A549 (cell line): Measurements from ENCODE around the gene ZBTB20. TPM values are rescaled to one million over a fixed set of nuclear protein-coding genes. Genes with fewer than 3 reads are reported as not detected.

Experiments
- ATAC-seq, 2 experiments: fragments of 200-7000 bp in 1 of 2; fragments of >200 bp in 1 of 2; cut with Nextera tagmentation in 1 of 2; cut with Tn5 transposase in 1 of 2; 3 replicates each; pipeline versions ENCODE4 v1.8.0 to v1.9.1; 2018 to 2020; ENCODE audit warnings: mild to moderate bottlenecking in 1 of 2, moderate library complexity in 1 of 2
- CTCF ChIA-PET: fragments of 300-600 bp; sonication (Branson Sonifier 250); formaldehyde crosslinking; extraction: SDS; loops from one replicate; lab custom pipeline; 2021; ENCODE audit warnings: antibody characterized with exemption, inconsistent platforms; lab: Yijun Ruan, JAX
- POLR2A ChIA-PET: fragments of 350-600 bp; formaldehyde crosslinking; extraction: SDS; loops from one replicate; lab custom pipeline; 2021; ENCODE audit warnings: antibody characterized with exemption, inconsistent platforms; lab: Yijun Ruan, JAX
- DNase-seq, 2 experiments: peaks; one replicate each; pipeline versions ENCODE4 v3.0.0 to v3.0.0-alpha.2; 2011 to 2016; ENCODE audit warnings: low read depth in 1 of 2, low spot score in 1 of 2
- FAIRE-seq: peaks from 2 replicates; lab custom pipeline; 2011; peaks lifted over from hg19 to GRCh38; lab: Jason Lieb, UNC
- H3K27ac ChIP-seq, 2 experiments: fragments of >200 bp; sonication (Bioruptor Twin); formaldehyde crosslinking; 3 replicates each; pipeline ENCODE4 v1.5.1; 2016 to 2017
- H3K4me1 ChIP-seq: fragments of >200 bp; sonication (Bioruptor Twin); formaldehyde crosslinking; 3 replicates; pipeline ENCODE4 v1.6.1; 2016
- H3K4me2 ChIP-seq: fragments of >200 bp; sonication (Bioruptor Twin); formaldehyde crosslinking; 3 replicates; pipeline ENCODE4 v1.6.1; 2016
- H3K4me3 ChIP-seq: fragments of >200 bp; sonication (Bioruptor Twin); formaldehyde crosslinking; 3 replicates; pipeline ENCODE4 v1.5.1; 2016
- H3K9me3 ChIP-seq: fragments of >200 bp; sonication (Bioruptor Twin); formaldehyde crosslinking; 3 replicates; pipeline ENCODE4 v1.6.1; 2016
- BHLHE40 ChIP-seq: IDR thresholded peaks from 2 replicates; pipeline ENCODE4 v1.6.1; 2012; ENCODE audit warnings: low read depth, low read length, inconsistent platforms
- EHF ChIP-seq: fragments of 250-450 bp; sonication (Bioruptor Pico); IDR thresholded peaks from 2 replicates; pipeline ENCODE4 v1.5.0; 2020; ENCODE audit warnings: mild to moderate bottlenecking
- ESRRA ChIP-seq: fragments of 150-350 bp; IDR thresholded peaks from 2 replicates; pipeline ENCODE4 v1.6.1; 2014; ENCODE audit warnings: mild to moderate bottlenecking, low read length, borderline replicate concordance
- FOXS1 ChIP-seq: fragments of 250-450 bp; sonication (Bioruptor Pico); IDR thresholded peaks from 2 replicates; pipeline ENCODE4 v1.5.0; 2020; ENCODE audit warnings: mild to moderate bottlenecking, moderate library complexity
- GATA3 ChIP-seq: IDR thresholded peaks from 2 replicates; pipeline ENCODE4 v1.6.1; 2012; ENCODE audit warnings: borderline replicate concordance
- HEYL ChIP-seq: fragments of 250-450 bp; sonication (Bioruptor Pico); IDR thresholded peaks from 2 replicates; pipeline ENCODE4 v1.8.0; 2021; ENCODE audit warnings: mild to moderate bottlenecking, moderate library complexity
- HOXB13 ChIP-seq: fragments of 250-450 bp; sonication (Bioruptor Pico); IDR thresholded peaks from 2 replicates; pipeline ENCODE4 v1.5.0; 2020; ENCODE audit warnings: low read depth, mild to moderate bottlenecking, moderate library complexity
- JUNB ChIP-seq: fragments of >200 bp; sonication (Bioruptor Twin); formaldehyde crosslinking; IDR thresholded peaks from 2 replicates; pipeline ENCODE4 v1.6.1; 2016
- KDM1A ChIP-seq: fragments of 200-600 bp; sonication (generic); IDR thresholded peaks from 2 replicates; pipeline ENCODE4 v1.6.1; 2016; ENCODE audit warnings: low read depth, mild to moderate bottlenecking
- MYC ChIP-seq: IDR thresholded peaks from 2 replicates; pipeline ENCODE4 v1.6.1; 2012; ENCODE audit warnings: mild to moderate bottlenecking, inconsistent platforms, low read length, improper control_type of control experiment, borderline replicate concordance
- NR3C1 ChIP-seq: fragments of >200 bp; sonication (Bioruptor Twin); formaldehyde crosslinking; IDR thresholded peaks from 3 replicates; pipeline ENCODE4 v1.6.1; 2017
- PHF8 ChIP-seq: fragments of 200-600 bp; sonication (generic); IDR thresholded peaks from 2 replicates; pipeline ENCODE4 v1.6.1; 2016; ENCODE audit warnings: low read depth, mild to moderate bottlenecking, antibody characterized with exemption, moderate library complexity, borderline replicate concordance
- POLR2A ChIP-seq: IDR thresholded peaks from 2 replicates; pipeline ENCODE4 v1.6.1; 2012; ENCODE audit warnings: mild to moderate bottlenecking, low read length
- RAD21 ChIP-seq, 2 experiments: fragments of >200 bp in 1 of 2; sonication (Bioruptor Twin) in 1 of 2; formaldehyde crosslinking in 1 of 2; IDR thresholded peaks in 1 of 2; conservative IDR thresholded peaks in 1 of 2; 2 replicates in 1 of 2; 3 replicates in 1 of 2; pipeline ENCODE4 v1.6.1; 2012 to 2018; ENCODE audit warnings: inconsistent platforms in 1 of 2
- RARB ChIP-seq: fragments of 250-450 bp; sonication (Bioruptor Pico); IDR thresholded peaks from 2 replicates; pipeline ENCODE4 v1.8.0; 2021; ENCODE audit warnings: mild to moderate bottlenecking, moderate library complexity
- ZC3H11A ChIP-seq: fragments of 450-650 bp; IDR thresholded peaks from 2 replicates; pipeline ENCODE4 v1.6.1; 2014; ENCODE audit warnings: antibody characterized with exemption, mild to moderate bottlenecking
- ZFP36 ChIP-seq: fragments of 450-650 bp; IDR thresholded peaks from 2 replicates; pipeline ENCODE4 v1.6.1; 2014; ENCODE audit warnings: borderline replicate concordance; ENCODE audit not compliant: partially characterized antibody
- WGBS: methylation state at CpG from one replicate; pipeline ENCODE4 v1.1.6; 2017; ENCODE audit errors: missing lambda C conversion rate; 5-methylcytosine and 5-hydroxymethylcytosine counted together
- polyA plus RNA-seq, 4 experiments: library from polyadenylated mRNA; depleted of rRNA in 3 of 4; stranded (reverse); fragments of >200 nt; fragmentation: RNase III in 1 of 4; extraction: RNeasy Plus Mini Kit Qiagen cat#74134 plus additional on column Dnase treatment in 1 of 4; gene quantifications; 2 replicates in 3 of 4; 3 replicates in 1 of 4; pipeline ENCODE4 v1.2.3, GENCODE V29; 2011 to 2017
- TF ChIP-seq, protein P1 (sequence below): fragments of >200 bp; sonication (Bioruptor Twin); formaldehyde crosslinking; IDR thresholded peaks from 2 replicates; pipeline ENCODE4 v1.6.1; 2016
- TF ChIP-seq, protein P2 (sequence below): fragments of 250-450 bp; sonication (Bioruptor Pico); IDR thresholded peaks from 2 replicates; pipeline ENCODE4 v1.5.0; 2021; ENCODE audit warnings: mild to moderate bottlenecking, moderate library complexity, borderline replicate concordance
- TF ChIP-seq, protein P3 (sequence below): fragments of 250-450 bp; sonication (Bioruptor Pico); IDR thresholded peaks from 2 replicates; pipeline ENCODE4 v1.5.0; 2020; ENCODE audit warnings: low read depth, mild to moderate bottlenecking, moderate library complexity
- TF ChIP-seq, protein P4 (sequence below): fragments of 150-350 bp; IDR thresholded peaks from 2 replicates; pipeline ENCODE4 v1.6.1; 2014; ENCODE audit warnings: low read depth, mild to moderate bottlenecking, low read length
- TF ChIP-seq, protein P5 (sequence below): fragments of 200-600 bp; sonication (generic); IDR thresholded peaks from 2 replicates; pipeline ENCODE4 v1.6.1; 2016; ENCODE audit warnings: antibody characterized with exemption, mild to moderate bottlenecking, moderate library complexity

Gene ZBTB20
- polyA plus RNA-seq, 2 of the 4 experiments (the other 2 are of a cell fraction), result 0.85 to 5.0 TPM

DNA sequence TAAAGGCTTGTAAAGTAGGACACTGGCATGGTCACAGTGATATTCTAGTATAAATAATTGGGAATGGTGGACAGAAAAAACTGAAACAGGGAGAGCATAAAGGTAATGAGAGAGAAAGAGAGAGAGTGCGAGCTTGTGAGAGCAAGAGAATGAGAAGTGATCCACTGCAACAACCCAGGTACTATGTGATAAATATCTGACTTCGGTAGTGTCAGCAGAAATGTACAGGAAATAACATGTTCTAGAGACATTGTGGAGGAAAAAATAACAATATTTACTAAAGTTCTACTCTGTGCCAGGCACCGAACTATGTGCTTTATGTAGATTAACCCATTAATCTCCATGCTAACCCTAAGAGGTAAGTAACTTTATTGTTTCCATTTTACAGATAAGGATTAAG lies 425.9 kb downstream of the ZBTB20 start:
- TF ChIP-seq ZFP36 (no peak), GATA3 (no peak), FOXS1 (CRISPR knock-in tag) (no peak), ZC3H11A (no peak)
- Histone ChIP-seq H3K4me2 (0 out of 3 replicates have a peak overlapping the region, but pooled peaks have one; percentile 2), H3K9me3 (no peaks in the 10 kb centered on the region), H3K4me1 (peaks cover 57% of the 10 kb centered on the region), H3K4me3 (no peak overlapping the region), H3K27ac (no peak overlapping the region)
- CTCF ChIA-PET, result no interaction called here
- DNase-seq, result no peak
- no peak for ATAC-seq
- WGBS, result 73% methylated on average over 3 of the region's 3 CpGs
- FAIRE-seq, result no peak
- POLR2A ChIA-PET, result no interaction called here

DNA sequence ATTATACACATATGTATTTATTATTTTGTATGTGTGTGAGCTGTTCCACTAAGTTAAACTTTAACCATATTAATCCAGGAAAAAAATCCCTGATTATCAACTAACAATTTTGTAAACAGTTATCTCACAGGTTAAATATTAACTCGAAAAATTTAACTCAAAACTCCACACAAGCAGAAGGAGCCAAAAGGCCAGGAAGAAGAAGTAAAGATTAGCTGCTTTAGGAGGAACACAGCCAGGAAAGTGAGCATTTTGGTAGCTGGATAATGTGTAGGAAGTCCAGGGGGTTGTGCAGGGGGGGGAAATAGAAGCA lies 428.2 kb downstream of the ZBTB20 start:
- CTCF ChIA-PET, result interaction anchor here (1.3 kb wide), 1 partner anchor 30 kb away, joined by 3 read pairs; no protein-coding TSS in a partner anchor
- POLR2A ChIA-PET, result no interaction called here
- ATAC-seq (no peak; a peak in 1 of 6 replicates), FAIRE-seq (no peak), DNase-seq (no peak)
- H3K4me1 ChIP-seq, result peaks cover 75% of the 10 kb centered on the region
- H3K4me2 ChIP-seq, result peak overlapping the region; percentile 75
- TF ChIP-seq, protein P1, sequence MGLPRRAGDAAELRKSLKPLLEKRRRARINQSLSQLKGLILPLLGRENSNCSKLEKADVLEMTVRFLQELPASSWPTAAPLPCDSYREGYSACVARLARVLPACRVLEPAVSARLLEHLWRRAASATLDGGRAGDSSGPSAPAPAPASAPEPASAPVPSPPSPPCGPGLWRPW, result no peak
- TF ChIP-seq GATA3 (no peak), MYC (no peak), HEYL (CRISPR knock-in tag) (no peak), ZC3H11A (no peak)
- TF ChIP-seq, protein P2, sequence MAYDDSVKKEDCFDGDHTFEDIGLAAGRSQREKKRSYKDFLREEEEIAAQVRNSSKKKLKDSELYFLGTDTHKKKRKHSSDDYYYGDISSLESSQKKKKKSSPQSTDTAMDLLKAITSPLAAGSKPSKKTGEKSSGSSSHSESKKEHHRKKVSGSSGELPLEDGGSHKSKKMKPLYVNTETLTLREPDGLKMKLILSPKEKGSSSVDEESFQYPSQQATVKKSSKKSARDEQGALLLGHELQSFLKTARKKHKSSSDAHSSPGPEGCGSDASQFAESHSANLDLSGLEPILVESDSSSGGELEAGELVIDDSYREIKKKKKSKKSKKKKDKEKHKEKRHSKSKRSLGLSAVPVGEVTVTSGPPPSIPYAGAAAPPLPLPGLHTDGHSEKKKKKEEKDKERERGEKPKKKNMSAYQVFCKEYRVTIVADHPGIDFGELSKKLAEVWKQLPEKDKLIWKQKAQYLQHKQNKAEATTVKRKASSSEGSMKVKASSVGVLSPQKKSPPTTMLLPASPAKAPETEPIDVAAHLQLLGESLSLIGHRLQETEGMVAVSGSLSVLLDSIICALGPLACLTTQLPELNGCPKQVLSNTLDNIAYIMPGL (CRISPR knock-in tag), result no peak
- TF ChIP-seq, protein P3, sequence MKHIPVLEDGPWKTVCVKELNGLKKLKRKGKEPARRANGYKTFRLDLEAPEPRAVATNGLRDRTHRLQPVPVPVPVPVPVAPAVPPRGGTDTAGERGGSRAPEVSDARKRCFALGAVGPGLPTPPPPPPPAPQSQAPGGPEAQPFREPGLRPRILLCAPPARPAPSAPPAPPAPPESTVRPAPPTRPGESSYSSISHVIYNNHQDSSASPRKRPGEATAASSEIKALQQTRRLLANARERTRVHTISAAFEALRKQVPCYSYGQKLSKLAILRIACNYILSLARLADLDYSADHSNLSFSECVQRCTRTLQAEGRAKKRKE (CRISPR knock-in tag), result no peak
- TF ChIP-seq, protein P4, sequence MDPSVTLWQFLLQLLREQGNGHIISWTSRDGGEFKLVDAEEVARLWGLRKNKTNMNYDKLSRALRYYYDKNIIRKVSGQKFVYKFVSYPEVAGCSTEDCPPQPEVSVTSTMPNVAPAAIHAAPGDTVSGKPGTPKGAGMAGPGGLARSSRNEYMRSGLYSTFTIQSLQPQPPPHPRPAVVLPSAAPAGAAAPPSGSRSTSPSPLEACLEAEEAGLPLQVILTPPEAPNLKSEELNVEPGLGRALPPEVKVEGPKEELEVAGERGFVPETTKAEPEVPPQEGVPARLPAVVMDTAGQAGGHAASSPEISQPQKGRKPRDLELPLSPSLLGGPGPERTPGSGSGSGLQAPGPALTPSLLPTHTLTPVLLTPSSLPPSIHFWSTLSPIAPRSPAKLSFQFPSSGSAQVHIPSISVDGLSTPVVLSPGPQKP, result no peak
- H3K27ac ChIP-seq, result peak overlapping the region; percentile 26 to 60; a peak in 4 of 6 replicates
- H3K4me3 ChIP-seq, result no peak overlapping the region
- WGBS, result 0% methylated on average over 1 of the region's 1 CpG
- no peaks in the 10 kb centered on the region for H3K9me3 ChIP-seq

DNA sequence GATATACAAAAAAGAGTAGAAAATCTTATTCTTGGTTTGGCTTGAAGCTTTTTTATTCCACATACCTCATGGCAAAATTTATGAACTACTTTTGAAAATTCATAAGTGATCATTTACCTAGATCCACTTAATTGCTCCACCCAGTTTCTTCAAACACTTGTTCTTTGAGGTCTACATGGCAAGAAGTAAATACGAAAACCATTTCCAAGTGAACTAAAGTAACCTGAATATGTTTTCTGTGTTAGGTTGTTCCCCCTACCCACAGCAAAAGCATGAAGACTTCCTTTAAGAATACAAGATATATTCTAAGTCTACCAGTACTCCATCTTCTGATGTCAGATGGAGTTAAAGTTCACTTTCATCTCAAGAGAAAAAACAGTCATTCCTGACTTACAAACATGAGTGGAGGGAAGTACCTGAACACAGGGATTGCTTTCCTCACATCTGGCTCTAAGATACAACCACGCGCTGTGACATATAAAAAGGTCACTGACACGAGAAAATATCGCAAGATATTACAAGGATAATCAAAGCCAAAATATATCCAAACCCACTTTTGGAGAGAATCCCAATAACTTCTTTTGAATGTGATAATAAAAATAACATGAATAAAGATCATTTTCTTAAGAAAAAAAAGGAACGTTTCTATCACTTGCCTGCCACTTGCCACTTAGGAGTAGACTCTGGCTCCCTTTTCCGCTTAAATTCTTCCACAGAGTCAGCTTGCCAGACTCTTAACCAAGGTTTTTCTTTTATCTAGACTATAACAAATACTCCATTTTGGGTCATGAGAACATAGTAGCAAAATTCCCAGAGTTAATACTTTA lies 428.8 kb downstream of the ZBTB20 start:
- no peak for DNase-seq
- no peak for ATAC-seq
- WGBS, result 68% methylated on average over 7 of the region's 7 CpGs
- H3K9me3 ChIP-seq, result no peaks in the 10 kb centered on the region
- no peak for FAIRE-seq
- peaks cover 77% of the 10 kb centered on the region for H3K4me1 ChIP-seq
- peak overlapping the region in 1 of 2 experiments; percentile 1; a peak in 2 of 6 replicates for H3K27ac ChIP-seq
- CTCF ChIA-PET, result interaction anchor here (1.3 kb wide), 1 partner anchor 29 kb away, joined by 3 read pairs; no protein-coding TSS in a partner anchor
- POLR2A ChIA-PET, result no interaction called here
- no peak overlapping the region for H3K4me3 ChIP-seq
- H3K4me2 ChIP-seq, result peak overlapping the region; percentile 75
- TF ChIP-seq, protein P5, sequence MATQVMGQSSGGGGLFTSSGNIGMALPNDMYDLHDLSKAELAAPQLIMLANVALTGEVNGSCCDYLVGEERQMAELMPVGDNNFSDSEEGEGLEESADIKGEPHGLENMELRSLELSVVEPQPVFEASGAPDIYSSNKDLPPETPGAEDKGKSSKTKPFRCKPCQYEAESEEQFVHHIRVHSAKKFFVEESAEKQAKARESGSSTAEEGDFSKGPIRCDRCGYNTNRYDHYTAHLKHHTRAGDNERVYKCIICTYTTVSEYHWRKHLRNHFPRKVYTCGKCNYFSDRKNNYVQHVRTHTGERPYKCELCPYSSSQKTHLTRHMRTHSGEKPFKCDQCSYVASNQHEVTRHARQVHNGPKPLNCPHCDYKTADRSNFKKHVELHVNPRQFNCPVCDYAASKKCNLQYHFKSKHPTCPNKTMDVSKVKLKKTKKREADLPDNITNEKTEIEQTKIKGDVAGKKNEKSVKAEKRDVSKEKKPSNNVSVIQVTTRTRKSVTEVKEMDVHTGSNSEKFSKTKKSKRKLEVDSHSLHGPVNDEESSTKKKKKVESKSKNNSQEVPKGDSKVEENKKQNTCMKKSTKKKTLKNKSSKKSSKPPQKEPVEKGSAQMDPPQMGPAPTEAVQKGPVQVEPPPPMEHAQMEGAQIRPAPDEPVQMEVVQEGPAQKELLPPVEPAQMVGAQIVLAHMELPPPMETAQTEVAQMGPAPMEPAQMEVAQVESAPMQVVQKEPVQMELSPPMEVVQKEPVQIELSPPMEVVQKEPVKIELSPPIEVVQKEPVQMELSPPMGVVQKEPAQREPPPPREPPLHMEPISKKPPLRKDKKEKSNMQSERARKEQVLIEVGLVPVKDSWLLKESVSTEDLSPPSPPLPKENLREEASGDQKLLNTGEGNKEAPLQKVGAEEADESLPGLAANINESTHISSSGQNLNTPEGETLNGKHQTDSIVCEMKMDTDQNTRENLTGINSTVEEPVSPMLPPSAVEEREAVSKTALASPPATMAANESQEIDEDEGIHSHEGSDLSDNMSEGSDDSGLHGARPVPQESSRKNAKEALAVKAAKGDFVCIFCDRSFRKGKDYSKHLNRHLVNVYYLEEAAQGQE, result no peak
- no peak for TF ChIP-seq PHF8
- TF ChIP-seq HOXB13 (CRISPR knock-in tag), result no peak
- no peak for TF ChIP-seq RARB (CRISPR knock-in tag)
- no peak for TF ChIP-seq POLR2A
- TF ChIP-seq NR3C1, result no peak
- TF ChIP-seq JUNB, result no peak
- TF ChIP-seq ESRRA, result no peak
- TF ChIP-seq BHLHE40, result no peak
- no peak for TF ChIP-seq KDM1A
- no peak for TF ChIP-seq EHF
- no peak for TF ChIP-seq FOXS1 (CRISPR knock-in tag)
- no peak for TF ChIP-seq RAD21 (conservative IDR thresholded peaks at IDR 0.05 in 1 of 2, IDR thresholded peaks at IDR 0.05 in 1 of 2)
- TF ChIP-seq, protein P2 (CRISPR knock-in tag), result no peak
